IPS DF 4.7 (cell line): Measurements from ENCODE around the gene LPP.
"Not testable (repeated sequence)": the region's sequence is repeated elsewhere in the genome, so short reads cannot be mapped to it uniquely, and the experiment has no call there.

Experiments
- DNase-seq: peaks from one replicate; pipeline ENCODE4 v3.0.0-alpha.2; 2013; ENCODE audit warnings: low spot score; ENCODE audit errors: extremely low read depth

The LPP gene

DNA sequence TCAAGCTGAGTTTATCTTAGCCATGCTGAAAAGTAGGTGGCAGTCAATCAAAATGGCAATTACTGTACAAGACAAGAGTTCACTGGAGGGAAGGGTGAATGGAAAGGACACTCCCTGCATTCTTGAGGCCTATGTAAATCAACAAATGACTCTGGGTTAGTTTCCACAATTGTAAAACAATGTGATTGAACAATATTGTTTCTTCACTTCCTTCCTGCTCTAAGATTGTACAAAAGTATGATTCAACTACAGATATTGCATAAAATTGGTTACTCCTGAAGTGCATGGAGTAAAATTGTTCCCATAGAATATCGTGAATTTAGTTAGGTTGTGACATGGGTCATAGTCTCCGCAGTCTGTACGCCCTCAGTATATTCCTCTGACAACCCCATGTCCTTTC, 277.6 kb downstream of the LPP start:
- DNase-seq, result no peak

- no peak for DNase-seq
Measured at GRCh38 chr3:188432802-188433520, 279.0 kb downstream of the LPP start.

GRCh38 chr3:188433521-188434150, 279.7 kb downstream of the LPP start:
- DNase-seq, result no peak

- no peak for DNase-seq
Measured at GRCh38 chr3:188434594-188434993, 280.6 kb downstream of the LPP start.

DNA sequence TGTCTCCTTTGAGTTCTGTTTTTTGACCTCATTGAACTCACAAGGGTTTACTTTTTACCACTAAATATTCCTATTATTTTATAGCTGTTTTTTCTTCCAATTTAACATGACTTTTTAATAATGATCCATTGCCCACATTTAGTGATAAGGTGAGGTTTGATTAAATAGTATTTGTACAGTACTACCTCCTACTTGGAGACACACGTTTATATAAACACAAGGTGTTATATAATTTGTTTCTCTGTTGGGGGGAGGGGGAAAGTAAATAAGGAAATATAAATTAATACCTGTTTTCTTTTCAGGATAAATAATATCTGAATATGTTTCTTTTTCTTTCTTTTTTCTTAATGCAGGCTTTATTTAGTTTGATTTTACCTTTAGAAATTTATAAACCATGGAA, 281.3 kb downstream of the LPP start:
- no peak for DNase-seq

GRCh38 chr3:188437926-188438325, 284.0 kb downstream of the LPP start:
- DNase-seq, result no peak

GRCh38 chr3:188439080-188439479, 285.1 kb downstream of the LPP start:
- DNase-seq, result no peak

DNA sequence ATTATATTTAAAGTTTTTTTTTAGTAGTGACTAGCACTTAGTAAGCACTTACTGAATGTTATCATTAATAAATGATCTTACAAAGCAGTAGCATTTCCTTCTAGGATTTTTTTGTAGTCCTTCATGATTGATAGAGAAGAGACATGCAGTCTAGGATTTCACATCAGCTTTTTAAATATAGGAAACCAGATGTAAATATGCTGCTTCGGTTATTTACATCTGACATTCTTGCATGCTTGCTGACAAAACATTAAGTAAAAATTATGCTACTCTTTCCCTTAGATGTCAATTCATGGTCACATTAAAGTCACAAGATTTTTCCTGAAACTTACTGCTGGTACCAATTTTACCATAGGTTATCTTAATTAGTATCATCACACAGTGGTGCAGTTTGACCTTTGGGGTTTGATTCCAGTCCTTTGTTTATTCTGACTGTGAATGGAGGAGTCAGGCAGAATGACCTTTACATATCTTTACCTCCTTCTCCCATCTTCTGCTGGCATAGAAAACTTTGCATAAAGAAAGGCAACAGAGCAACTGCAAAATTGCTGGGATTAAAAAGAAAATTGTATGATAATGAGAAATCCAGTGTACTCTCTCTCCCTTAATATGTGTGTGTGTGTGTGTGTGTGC, 286.5 kb downstream of the LPP start:
- DNase-seq, result no peak

DNA sequence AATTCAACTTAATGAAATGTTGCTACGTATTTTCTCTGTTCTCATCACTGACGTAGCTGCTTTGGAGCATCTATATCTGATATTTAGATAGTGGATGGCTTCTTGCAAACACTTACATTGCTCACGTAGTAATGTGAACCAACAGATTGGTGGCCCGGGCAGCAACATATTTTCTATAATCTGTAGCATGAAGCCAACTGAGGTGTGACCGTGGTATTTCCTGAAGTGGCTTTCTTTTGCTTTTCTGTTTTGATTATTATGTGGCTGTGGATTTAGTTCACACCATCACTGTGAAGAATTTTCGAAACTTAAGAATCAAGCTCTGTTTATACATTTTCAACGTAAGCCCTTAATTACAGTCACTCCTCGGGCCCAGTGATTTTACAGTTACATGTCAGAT, 288.5 kb downstream of the LPP start:
- no peak for DNase-seq

- not testable (repeated sequence) for DNase-seq
Measured at GRCh38 chr3:188445175-188445574, 291.2 kb downstream of the LPP start.

GRCh38 chr3:188446014-188446413, 292.1 kb downstream of the LPP start:
- DNase-seq, result no peak

DNA sequence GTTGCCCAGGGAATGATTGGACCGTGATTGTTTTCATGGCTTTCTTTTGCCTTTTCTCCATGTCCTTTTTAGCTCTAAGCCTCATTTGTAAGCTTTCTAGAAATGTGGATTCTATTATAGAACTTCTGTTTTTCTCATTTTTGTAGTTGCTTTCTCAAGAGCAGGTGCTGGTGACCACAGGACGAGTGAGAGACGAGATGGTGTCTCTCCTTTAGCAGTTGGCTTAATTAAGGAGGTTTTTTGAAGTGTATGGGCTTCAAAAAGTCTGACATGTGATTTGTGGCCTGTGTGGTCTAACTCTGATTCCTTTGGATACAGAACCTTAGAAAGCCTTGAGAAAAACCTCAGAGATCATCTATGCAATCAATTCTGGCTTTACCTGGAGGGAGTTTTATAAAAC, 292.8 kb downstream of the LPP start:
- DNase-seq, result no peak

- no peak for DNase-seq
Measured at GRCh38 chr3:188448813-188449212, 294.9 kb downstream of the LPP start.

DNA sequence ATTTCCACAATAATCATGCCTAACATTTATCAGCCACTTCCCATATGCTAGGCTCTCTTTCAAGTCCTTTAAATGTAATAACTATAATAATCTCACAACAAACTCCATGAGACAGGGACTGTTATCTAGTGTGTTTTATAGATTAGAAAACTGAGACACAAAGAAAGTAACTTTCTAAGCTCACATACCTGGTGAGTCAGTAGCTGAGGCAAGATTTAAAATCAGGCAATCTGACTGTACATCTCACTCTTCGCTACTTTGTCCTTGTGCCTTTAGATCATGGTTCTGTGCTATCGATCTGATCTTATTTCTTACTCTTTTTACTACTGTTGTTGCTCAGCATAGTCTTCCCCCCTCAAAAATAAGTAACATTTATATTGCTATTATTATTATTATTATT, 295.5 kb downstream of the LPP start:
- no peak for DNase-seq

GRCh38 chr3:188452158-188452772, 298.3 kb downstream of the LPP start:
- DNase-seq, result no peak

DNA sequence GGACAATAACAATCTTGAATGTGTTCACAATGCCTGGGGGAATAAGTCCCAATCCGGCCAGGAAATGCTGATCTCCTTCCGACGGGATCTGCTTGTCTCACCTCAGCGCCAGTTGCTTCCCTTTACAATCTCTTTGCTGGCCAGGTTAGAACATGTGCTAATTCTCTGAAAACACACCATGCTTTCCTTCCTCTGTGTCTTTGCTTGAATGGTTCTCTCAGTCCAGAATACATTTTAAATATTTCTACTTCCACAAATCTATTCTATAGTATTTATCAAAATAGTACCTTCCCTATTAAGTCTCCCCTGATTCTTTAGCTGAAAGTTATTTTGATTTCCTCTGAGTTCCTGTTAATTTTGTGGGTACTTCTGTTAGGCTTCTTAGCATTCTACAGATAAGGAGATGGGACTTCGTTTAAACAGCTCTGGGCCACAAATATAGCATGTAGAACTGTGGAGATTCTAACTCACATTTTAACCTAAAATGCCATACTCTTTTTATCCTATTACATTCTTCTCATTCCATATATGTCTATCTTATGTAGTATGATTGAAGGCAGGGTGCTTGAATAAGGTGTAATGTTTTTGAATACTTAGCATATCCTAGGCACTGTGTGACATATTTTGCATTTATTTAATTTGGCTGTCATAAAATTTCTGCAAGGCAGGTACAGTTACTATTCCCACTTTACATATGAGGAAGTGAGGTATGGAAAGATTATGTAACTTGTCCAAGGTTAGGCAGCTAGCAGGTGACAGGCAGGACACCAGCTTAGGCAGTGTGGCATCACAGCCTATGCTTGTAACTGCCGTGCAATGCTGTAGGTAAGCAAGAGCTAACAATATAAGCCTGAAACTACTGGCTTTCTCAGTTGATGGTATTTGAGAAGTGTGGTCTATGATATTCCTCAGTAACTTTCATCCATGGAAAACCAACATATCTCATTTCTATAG, 299.8 kb downstream of the LPP start:
- DNase-seq, result no peak

- DNase-seq, result no peak
Measured at GRCh38 chr3:188455748-188456147, 301.8 kb downstream of the LPP start.

DNA sequence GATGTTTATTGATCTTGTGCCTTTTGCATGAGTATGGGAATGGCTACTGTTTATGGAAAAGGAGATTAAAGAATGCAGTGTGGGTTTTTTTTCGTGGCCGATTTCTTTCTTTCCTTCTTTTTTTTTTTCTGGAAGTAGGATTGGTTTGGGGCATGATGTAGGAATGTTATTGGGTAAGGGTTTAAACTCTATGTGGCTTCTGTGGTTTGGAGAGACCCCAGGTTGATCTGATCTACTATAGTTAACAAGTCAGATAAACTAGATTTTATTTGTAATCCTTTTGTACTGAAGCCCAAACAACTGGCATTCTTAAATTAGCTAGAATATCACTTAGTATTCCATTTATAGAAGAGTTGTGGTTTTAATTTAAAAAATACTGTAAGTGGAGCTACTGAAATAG, 304.8 kb downstream of the LPP start:
- no peak for DNase-seq

GRCh38 chr3:188465311-188465710, 311.4 kb downstream of the LPP start:
- DNase-seq, result no peak

DNA sequence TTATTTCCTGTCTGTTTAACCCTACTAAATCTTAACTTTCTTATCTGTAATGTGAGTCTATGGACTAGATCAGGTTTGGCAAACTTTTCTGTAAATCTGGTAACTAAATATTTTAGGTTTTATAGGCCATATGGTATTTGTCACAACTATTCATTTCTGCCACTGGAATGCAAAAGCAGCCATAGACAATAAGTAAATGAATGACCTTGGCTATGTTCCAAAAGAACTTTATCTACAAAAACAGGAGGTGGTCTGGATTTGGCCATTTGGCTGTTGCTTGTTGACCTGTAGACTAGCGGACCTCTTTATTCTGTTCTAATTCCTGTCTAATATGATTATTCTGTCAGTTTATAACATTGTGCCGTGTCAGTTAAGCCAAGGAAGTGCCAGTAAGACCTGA, 314.2 kb downstream of the LPP start:
- no peak for DNase-seq

- DNase-seq, result no peak
Measured at GRCh38 chr3:188468662-188469061, 314.7 kb downstream of the LPP start.
